ENCODE measurements around the gene SART3.
"Not testable (repeated sequence)": the region's sequence is repeated elsewhere in the genome, so short reads cannot be mapped to it uniquely, and the experiment has no call there.

SART3 gene

DNA sequence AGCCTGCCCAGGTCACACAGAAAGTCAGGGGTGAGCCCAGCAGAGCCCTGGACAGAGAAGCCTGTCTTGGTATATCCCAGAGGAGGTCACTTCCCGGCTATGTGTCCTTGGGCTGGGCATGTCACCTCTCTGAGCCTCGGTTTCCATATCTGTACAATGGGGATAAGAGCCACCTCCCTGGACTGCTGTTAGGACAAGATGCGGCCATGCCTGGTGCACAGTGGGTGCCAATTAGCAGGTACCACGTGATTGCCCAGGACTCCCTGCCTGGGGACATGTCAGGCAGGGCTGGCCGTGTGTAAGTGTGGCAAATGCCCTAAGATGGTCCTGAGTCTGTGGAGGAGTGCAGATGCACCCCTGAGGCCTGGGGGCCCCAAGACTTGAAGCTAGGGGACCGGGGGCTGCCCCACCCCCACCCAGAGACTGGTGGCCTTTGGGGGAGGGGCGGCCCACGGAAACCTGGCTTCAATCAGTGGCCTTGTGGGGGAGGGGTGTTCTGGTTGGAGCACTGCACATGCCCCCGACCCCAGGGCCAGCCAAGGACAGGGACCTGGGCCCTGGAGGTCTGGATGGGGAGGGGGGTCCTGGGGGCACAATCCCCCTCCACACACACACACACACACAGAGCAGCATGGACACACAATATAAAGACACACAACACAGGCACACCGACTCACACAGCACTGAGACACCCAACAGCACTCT is 36.0 kb upstream of the SART3 start:
- DNase-seq (ENCODE audit: low read depth in 3 of 3): no peak

DNA sequence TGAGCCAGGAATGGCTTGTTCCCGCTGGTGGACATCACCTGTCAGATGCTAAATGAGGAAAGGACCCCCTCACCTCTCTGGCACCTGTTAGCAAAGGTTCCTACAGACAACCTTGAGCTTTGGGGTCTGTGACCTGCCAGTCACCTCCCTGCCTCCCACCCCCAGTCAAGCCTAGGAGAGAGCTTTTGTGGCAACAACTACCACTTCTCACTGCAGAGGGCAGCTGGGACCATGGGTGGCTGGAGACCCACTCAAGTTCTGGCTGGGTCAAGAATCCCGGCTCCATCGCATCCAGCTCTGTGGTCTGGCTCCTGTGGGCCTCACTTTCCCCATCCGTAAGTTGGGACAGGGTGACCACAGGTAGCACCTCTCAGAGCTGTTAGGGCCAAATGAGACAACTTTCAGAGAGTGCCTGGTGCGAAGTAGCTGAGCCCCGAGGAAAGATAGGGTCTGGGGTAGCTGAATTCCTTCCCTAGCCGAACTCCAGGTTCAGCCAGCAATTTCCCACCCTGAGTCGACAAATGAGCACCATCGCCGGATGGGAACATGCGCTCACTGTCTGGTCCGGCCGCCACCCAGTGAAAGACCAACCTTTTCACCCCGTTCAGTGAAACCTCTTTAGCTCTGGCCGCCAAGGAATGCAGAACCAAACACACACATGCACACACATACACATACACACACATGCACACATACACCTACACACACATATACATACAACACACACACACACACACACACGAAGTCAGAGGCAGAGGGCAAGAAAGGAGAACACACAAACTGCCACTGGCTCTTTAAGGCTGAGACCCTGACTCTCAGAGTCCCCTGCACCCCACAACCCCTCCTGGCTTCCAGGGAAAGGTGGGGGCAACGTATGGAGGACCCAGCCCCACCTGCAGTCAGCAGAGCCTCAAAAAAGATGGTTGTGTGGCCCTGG is 35.0 kb upstream of the SART3 start:
- DNase-seq (ENCODE audit: low read depth in 3 of 3): no peak

DNA sequence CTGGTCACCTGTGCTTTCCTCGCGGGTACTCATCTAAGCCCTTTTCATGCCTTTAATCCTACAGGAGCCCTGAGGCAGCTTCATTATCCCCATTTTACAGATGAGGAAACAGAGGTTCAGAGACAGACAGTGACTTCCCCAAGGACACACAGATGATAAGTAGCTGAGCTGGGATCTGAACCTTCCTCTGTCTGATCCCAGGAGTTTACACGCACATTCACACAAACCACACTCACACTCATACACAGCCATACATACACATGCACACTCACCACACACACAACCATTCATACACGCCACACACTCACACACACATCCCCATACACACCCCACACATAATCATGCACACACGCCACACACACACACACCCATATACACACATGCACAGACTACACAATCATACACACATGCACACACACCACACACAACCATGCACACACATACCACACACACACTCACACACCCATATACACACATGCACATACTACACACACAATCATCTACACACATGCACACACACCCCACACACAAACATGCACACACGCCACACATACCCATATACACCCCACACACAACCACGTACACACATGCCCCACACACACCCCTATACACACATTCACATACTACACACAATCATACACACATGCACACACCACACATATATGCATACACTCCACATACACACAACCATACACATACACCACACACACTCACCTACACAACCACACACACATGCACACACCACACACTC is 34.2 kb upstream of the SART3 start:
- no peak for DNase-seq (ENCODE audit: low read depth in 3 of 3)

- no peak for DNase-seq (ENCODE audit: low read depth in 3 of 3)
These were observed 33.4 kb upstream of the SART3 start for GRCh38 chr12:108594323-108594903.

- no peak for DNase-seq (ENCODE audit: low read depth in 3 of 3)
These were observed 31.3 kb upstream of the SART3 start for GRCh38 chr12:108592033-108592909.

DNA sequence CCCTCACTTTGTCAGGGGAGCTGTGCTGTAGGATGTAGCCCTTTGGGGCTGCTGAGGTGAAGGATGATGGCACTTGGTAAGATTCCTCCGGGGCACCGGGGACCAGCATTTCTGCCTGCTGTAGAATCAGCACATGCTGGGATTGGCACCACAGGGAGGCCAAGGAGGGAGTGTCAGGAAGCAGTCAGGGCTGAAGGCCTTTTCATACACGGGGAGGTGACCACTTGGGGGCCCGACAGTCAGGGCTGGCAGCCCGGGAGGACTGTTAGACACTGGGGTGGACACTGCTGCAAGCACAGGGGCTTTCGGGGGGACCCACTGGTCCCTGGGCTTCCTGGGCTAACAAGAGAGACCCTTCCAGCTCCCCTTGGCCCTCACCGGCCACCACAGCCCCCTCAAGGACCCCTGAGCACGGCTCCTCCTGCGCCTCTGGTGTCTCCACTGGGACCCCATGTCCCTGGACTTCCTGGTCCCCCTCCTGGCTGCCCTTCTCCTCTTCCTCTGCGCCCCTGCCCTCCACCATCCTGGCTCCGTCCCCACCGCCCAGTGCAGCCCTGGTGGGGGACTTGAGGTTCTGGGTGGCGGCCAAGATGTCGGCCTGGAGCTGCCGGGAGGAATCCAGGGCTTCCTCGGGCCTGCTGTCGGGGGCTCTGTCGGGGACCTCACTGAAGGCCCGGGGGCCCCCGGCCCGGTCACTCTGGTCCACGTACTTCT is 30.5 kb upstream of the SART3 start:
- DNase-seq (ENCODE audit: low read depth in 3 of 3): no peak

DNA sequence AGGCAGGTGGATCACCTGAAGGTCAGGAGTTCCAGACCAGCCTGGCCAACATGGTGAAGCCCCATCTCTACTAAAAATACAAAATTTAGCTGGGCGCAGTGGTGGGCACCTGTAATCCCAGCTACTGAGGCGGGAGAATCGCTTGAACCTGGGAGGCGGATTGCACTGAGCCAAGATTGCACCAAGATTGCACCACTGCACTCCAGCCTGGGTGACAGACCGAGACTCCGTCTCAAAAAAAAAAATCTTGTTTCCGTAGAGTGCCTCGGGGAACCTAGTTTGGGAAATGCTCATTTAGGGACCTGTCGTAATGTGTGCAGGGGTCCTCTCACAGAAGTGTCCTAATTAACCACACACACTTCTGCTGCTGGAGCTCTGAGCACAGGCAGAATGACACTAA is 29.5 kb upstream of the SART3 start:
- DNase-seq (ENCODE audit: low read depth in 3 of 3): not testable (repeated sequence)

DNA sequence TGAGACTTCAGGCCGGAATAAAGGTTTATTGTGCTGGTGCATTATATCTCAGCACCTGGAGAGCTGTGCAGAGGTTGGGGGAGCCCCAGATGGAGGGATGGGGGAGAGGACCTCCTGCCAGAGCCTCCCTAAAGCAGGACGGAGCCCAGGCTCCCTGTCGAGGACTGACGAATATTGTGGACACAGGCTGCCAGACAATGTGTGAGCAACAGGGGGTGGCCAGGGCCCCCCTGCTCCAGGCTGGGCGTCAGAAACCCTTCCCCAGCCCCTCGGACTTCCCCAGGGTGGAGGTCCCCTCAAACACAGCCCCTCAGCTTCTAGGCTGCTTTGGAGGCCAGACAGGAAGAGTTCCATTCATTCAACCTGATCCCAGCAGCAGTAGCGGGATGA is 28.9 kb upstream of the SART3 start:
- no peak for DNase-seq (ENCODE audit: low read depth in 3 of 3)

- no peak for DNase-seq (ENCODE audit: low read depth in 3 of 3)
These were observed 28.3 kb upstream of the SART3 start for GRCh38 chr12:108589028-108589839.

GRCh38 chr12:108587826-108588225 is 26.9 kb upstream of the SART3 start:
- no peak for DNase-seq (ENCODE audit: low read depth in 3 of 3)

- DNase-seq (ENCODE audit: low read depth in 3 of 3): no peak
These were observed 25.3 kb upstream of the SART3 start for GRCh38 chr12:108586306-108586705.

GRCh38 chr12:108585864-108586263 is 24.9 kb upstream of the SART3 start:
- no peak for DNase-seq (ENCODE audit: low read depth in 3 of 3)

DNA sequence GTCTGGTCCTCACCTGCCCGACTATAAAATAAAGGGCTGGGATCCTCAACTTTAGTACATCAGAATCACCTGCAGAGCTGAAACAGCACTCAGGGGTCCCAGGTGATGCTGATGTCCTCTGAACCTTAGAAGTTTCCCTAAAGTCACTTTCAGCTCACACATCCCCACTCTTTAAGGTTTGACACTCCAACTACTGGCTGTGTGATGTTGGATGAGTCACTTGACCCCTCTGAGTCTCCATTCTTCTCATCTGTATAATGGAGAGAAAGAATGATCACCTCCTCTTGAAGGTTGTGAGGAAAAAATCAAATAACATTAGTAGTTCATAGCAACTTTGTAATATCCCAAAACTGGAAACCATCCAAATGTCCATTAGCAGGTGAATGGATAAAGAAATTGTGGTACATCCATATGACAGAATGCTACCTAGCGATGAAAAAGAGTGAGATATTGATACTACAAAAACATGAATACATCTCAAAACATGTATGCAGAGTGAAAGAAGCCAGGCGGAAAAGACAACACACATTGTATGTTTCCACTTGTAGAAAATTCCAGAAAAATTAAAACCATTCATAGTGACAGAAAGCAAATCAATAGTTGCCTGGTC is 23.6 kb upstream of the SART3 start:
- no peak for DNase-seq (ENCODE audit: low read depth in 3 of 3)

DNA sequence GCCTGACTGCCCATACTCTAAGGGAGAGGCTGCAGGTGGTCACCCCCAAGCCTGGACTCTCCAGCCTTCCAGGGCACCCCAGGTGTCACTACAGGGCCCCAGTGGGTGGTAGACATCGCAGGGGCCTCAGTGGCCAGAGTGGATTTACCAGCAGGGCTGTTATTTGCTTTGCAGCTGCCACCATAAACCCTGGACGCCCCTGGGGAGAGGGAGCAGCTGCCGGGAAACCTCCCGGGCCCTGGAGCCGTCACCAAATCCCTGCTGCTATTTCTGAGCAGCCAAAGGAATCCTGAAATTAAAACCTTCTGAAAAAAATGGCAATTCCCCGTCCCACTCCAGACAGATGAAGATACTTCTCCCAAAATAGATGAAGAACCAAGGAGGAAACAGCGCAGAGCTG is 23.0 kb upstream of the SART3 start:
- DNase-seq (ENCODE audit: low read depth in 3 of 3): no peak

- DNase-seq (ENCODE audit: low read depth in 3 of 3): no peak
These were observed 22.2 kb upstream of the SART3 start for GRCh38 chr12:108582978-108583770.

DNA sequence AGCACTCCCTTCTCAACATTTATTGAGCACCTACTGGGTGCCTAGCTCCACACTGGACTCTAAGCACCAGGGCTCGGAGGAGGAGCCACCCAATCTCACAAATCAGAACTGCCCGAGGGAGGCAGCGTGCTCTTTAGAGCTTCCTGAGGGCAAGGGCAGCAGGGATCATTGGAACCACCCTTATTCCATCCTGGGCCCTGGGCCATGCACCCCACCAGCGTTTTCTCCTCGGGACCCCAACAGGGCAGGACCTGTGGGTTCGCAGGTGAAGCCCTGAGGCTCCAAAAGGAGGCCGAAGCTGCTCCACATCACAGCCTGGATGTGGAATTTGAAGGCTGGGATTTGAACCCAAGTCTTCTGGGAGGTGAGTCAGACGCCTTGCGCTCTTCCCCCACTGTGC is 21.5 kb upstream of the SART3 start:
- DNase-seq (ENCODE audit: low read depth in 3 of 3): no peak

DNA sequence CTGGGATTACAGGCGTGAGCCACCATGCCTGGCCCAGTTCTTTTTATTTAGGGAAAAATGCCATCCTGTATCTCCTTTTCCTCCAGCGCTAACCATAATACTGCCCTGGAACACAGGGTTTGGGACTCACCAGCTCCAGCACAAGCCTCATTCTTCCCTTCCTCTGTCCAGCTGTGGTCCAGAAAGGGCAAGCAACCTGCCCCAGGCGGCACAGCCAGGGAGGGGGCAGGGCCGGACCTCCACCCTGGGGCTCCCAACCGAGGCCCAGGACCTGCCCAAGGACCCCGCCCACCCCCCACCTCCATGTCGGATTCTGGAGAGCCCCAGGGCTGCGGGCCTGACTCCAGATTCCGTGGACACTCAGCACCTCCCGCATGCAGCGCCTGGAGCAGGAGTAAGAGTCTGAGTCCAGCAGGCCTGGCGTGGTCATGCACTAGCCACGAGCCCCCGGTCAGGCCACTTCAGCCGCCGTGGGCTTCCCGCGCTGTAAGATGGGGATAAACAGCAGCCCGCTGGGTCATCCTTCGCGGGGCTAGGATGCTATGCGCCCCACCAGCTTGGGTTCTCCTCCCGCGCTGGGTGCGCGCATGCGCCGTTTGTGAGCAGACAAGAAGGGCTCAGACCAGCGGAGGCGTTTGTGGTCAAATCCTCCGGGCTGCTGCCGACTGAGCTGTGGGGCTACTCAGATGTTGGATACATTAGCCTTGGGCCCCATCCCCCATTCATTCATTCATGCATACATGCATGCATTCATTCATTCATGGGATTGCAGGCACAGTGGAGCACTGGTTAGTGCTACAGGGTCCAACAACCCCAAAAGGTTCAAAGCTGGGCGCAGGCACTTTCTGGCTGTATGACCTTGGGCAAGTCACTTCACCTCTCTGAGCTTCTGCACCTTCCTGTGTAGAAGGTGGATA is 20.6 kb upstream of the SART3 start:
- DNase-seq (ENCODE audit: low read depth in 3 of 3): no peak
